ENCODE data around the gene ARHGAP33. TPM values are rescaled to one million over a fixed set of nuclear protein-coding genes. Genes with fewer than 3 reads are reported as not detected.

ARHGAP33 gene
- total RNA-seq, 1 experiment from 2014 or later: 19.5 TPM

- DNase-seq: peak; percentile 82
- Histone ChIP-seq H2BK12ac (ENCODE audit: insufficient read length, low read depth, low read length) (no peak overlapping the region), H2AFZ (ENCODE audit: low read length) (no peak overlapping the region), H3K79me1 (ENCODE audit: insufficient read depth, low read depth, low read length, poor library complexity, severe bottlenecking) (no peaks in the 10 kb centered on the region), H3K79me2 (ENCODE audit: insufficient read depth, low read length) (no peaks in the 10 kb centered on the region), H3K23ac (ENCODE audit: insufficient read length, low read depth, low read length) (no peak overlapping the region), H2BK5ac (ENCODE audit: insufficient read length, low read length) (no peak overlapping the region), H3K56ac (ENCODE audit: insufficient read length, low read depth, low read length) (no peak overlapping the region), H3K14ac (ENCODE audit: insufficient read depth, low read length) (no peak overlapping the region), H2BK120ac (ENCODE audit: low read depth, low read length, poor library complexity, severe bottlenecking) (no peak overlapping the region), H3K18ac (ENCODE audit: insufficient read length, low read depth, low read length) (no peak overlapping the region), H2BK15ac (ENCODE audit: low read depth, low read length) (no peak overlapping the region), H3K27ac (ENCODE audit: insufficient read length, low read depth, low read length) (no peak overlapping the region), H3K23me2 (ENCODE audit: insufficient read length, low read depth, low read length, poor library complexity, severe bottlenecking) (no peaks in the 10 kb centered on the region), H3K4me2 (ENCODE audit: insufficient read depth, insufficient read length, low read length) (no peak overlapping the region), H3K27me3 (ENCODE audit: insufficient read depth, low read length) (no peaks in the 10 kb centered on the region; the same call in 1 of the 2 replicates), H3K9me3 (ENCODE audit: control insufficient read depth, low read depth, low read length) (no peaks in the 10 kb centered on the region), H4K5ac (ENCODE audit: insufficient read length, low read depth, low read length) (no peak overlapping the region), H2AK5ac (ENCODE audit: insufficient read length, low read length) (no peak overlapping the region), H4K8ac (replicated peaks; ENCODE audit: insufficient read length, low read depth, low read length) (no peak overlapping the region), H3K4ac (ENCODE audit: low read depth, low read length) (no peak overlapping the region), H4K20me1 (ENCODE audit: control insufficient read depth, insufficient read depth, insufficient read length) (no peaks in the 10 kb centered on the region), H3K4me1 (ENCODE audit: insufficient read depth, low read length) (no peaks in the 10 kb centered on the region), H3T11ph (ENCODE audit: low read length) (no peak overlapping the region), H2BK20ac (ENCODE audit: low read depth, low read length, poor library complexity, severe bottlenecking) (no peak overlapping the region), H4K91ac (ENCODE audit: insufficient read length, low read depth, low read length) (no peak overlapping the region), H3K9ac (ENCODE audit: extremely low read depth, insufficient read length, low read length) (no peak overlapping the region)
- Mint-ChIP-seq H3K27ac (no peak overlapping the region), H3K4me3 (peak overlapping the region in 1 of 2 experiments; percentile 1; a peak in 1 of 5 replicates), H3K27me3 (ENCODE audit: low read depth) (peaks cover 58% of the 10 kb centered on the region), H3K4me1 (no peaks in the 10 kb centered on the region; a peak in 2 of 4 replicates), H3K9me3 (no peaks in the 10 kb centered on the region), H3K36me3 (ENCODE audit: insufficient read depth in 1 of 3, low read depth in 3 of 3) (no peaks in the 10 kb centered on the region)
- no CpG with 5 or more reads among the region's 12 CpGs for WGBS (ENCODE audit: extremely low coverage, insufficient read length, low lambda C conversion rate)
- no peak for TF ChIP-seq CTCF (conservative IDR thresholded peaks at IDR 0.05)
Measured at GRCh38 chr19:35828692-35829301, 53.4 kb downstream of the ARHGAP33 start.

Data from H9 (cell line).